Esophagus muscularis mucosa (tissue), 4 donors: Measurements from ENCODE around the gene CLEC16A. TPM values are rescaled to one million over a fixed set of nuclear protein-coding genes. Genes with fewer than 3 reads are reported as not detected.

Experiments used
- DNase-seq: peaks from one replicate; pipeline ENCODE4 v3.0.0-alpha.2; 2017; ENCODE audit errors: extremely low spot score
- H3K27ac ChIP-seq, 4 donors: fragments of 200-600 bp; sonication (generic); replicated peaks in 1 of 4; 1 replicate in 3 of 4; 2 replicates in 1 of 4; pipeline ENCODE4 v1.5.1; 2016 to 2019; ENCODE audit warnings: mild to moderate bottlenecking in 1 of 4
- H3K27me3 ChIP-seq, 4 donors: fragments of 200-600 bp; sonication (generic); one replicate each; pipeline versions ENCODE4 v1.5.1 to v1.6.0; 2016 to 2019
- H3K36me3 ChIP-seq, 4 donors: fragments of 200-600 bp; sonication (generic); one replicate each; pipeline ENCODE4 v1.5.1; 2016 to 2019
- H3K4me1 ChIP-seq, 4 donors: fragments of 200-600 bp; sonication (generic); one replicate each; pipeline ENCODE4 v1.5.1; 2016 to 2019
- H3K4me3 ChIP-seq, 4 donors: fragments of 200-600 bp; sonication (generic); 1 replicate in 2 of 4; 2 replicates in 2 of 4; pipeline ENCODE4 v1.5.1; 2016 to 2019; ENCODE audit warnings: mild to moderate bottlenecking in 4 of 4, moderate library complexity in 1 of 4
- H3K9me3 ChIP-seq, 4 donors: fragments of 200-600 bp; sonication (generic); 1 replicate in 3 of 4; 2 replicates in 1 of 4; pipeline ENCODE4 v1.5.1; 2016 to 2019
- EP300 ChIP-seq: sonication (generic); formaldehyde crosslinking; IDR thresholded peaks from one replicate; pipeline ENCODE4 v1.6.1; 2017; ENCODE audit warnings: antibody characterized with exemption
- POLR2A ChIP-seq: fragments of 450-650 bp; IDR thresholded peaks from one replicate; pipeline ENCODE4 v1.6.1; 2017; ENCODE audit warnings: antibody characterized with exemption, moderate library complexity, mild to moderate bottlenecking, low read depth
- POLR2AphosphoS5 ChIP-seq, 2 donors: sonication (generic); formaldehyde crosslinking; IDR thresholded peaks; one replicate each; pipeline ENCODE4 v1.6.1; 2017; ENCODE audit warnings: antibody characterized with exemption in 2 of 2
- WGBS: methylation state at CpG from one replicate; pipeline ENCODE4 v1.1.5; 2018; 5-methylcytosine and 5-hydroxymethylcytosine counted together
- intact Hi-C: fragments of 100-400 bp; cut with DNase I; formaldehyde crosslinking; loops from one replicate; pipeline ENCODE4 v1.15.1; 2023
- total RNA-seq, 4 donors: library from RNA; depleted of rRNA; stranded (reverse); fragments of >200 nt; gene quantifications; one replicate each; pipeline versions ENCODE4 v1.1.0 to v1.2.1, GENCODE V29; 2016
- TF ChIP-seq, protein P1 (sequence below), 3 experiments: fragments of 200-600 bp in 2 of 3; fragments of 450-650 bp in 1 of 3; sonication (generic) in 2 of 3; IDR thresholded peaks; one replicate each; pipeline ENCODE4 v1.5.1; 2017 to 2019; ENCODE audit warnings: antibody characterized with exemption in 3 of 3, mild to moderate bottlenecking in 2 of 3, moderate library complexity in 1 of 3

The CLEC16A gene
- total RNA-seq, 4 donors from 2014 or later, result 22.3 to 34.7 (median 29.2) TPM

DNA sequence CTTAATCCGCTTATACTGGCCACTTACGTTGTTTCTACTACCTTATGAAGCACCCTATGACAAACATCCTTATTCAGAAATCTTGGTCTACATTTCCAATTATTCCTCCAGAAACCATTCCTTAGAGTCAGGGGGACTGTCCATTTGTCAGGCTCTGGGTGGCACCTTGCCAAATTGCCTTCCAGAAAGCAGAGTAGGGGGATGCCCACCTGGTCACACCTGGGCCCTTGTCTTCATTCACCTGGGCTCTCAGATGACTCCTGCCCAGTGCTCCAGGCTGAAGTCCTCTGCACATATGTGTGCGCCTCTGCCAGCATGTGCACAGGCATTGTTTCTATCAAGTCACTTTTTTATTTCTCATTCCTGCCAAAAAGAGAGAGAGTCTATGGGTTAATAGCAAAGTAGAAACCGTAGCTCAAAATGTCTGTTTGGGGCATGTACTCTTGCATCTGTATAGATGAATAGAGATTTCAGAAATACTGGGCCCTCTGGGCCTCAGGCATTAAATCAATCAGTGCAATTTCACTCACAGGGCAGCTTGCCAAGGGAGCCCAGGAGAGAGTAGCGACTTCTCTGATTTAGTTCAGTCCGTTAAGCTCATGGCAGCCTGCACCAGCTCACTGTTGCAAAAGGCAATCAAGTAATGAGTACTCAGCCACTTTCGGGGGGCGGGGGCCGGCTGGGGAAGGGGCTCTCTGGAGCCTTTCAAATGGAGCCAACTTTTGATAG lies 207.0 kb downstream of the CLEC16A start:
- 82% methylated on average over 9 of the region's 9 CpGs for WGBS
- intact Hi-C loops, result no loop called here
- Histone ChIP-seq H3K9me3 (no peaks in the 10 kb centered on the region), H3K27ac (no peak overlapping the region), H3K4me3 (no peak overlapping the region), H3K36me3 (no peaks in the 10 kb centered on the region), H3K27me3 (no peaks in the 10 kb centered on the region), H3K4me1 (peaks cover 0 to 13% (median 11%) of the 10 kb centered on the region in 4 donors)
- no peak for DNase-seq
- TF ChIP-seq EP300 (no peak), POLR2AphosphoS5 (IDR thresholded peaks at IDR 0.05) (no peak), POLR2A (no peak)
- TF ChIP-seq, protein P1, sequence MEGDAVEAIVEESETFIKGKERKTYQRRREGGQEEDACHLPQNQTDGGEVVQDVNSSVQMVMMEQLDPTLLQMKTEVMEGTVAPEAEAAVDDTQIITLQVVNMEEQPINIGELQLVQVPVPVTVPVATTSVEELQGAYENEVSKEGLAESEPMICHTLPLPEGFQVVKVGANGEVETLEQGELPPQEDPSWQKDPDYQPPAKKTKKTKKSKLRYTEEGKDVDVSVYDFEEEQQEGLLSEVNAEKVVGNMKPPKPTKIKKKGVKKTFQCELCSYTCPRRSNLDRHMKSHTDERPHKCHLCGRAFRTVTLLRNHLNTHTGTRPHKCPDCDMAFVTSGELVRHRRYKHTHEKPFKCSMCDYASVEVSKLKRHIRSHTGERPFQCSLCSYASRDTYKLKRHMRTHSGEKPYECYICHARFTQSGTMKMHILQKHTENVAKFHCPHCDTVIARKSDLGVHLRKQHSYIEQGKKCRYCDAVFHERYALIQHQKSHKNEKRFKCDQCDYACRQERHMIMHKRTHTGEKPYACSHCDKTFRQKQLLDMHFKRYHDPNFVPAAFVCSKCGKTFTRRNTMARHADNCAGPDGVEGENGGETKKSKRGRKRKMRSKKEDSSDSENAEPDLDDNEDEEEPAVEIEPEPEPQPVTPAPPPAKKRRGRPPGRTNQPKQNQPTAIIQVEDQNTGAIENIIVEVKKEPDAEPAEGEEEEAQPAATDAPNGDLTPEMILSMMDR (IDR thresholded peaks at IDR 0.05), result no peak

DNA sequence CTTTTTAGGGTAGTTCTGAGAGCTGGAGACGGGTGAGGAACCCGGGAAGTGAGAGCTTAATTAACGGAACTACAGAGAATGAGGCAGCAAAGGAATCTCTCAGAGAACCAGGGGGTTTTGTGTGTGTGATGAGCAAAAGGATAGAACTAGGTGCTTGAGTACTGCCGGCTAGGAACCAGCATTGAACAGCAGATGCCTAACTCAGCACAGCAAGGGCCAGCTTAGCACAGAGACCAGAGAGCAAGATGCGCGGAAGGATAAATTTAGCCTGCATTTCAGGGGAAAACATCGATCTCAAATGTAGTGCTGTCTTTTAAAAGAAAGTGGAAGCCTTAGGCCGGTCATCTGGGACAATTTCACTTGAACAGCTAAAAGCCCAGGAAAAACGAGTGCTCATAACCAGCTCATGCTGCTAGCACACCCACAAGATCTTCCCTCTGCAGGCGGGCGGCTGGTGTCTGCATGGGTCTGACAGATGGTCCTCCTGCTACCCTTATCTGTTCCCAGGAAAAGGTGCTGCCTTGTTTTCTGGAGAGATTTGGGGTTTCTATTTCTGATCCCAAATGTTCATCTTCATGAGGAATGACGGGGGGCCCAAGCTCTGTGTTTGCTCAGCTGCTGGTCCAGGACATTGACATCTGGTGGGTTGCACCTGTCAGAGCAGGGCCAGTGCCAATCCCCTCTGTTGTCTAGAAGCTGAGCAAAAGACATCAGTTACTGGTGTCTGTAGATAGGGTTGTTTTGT lies 207.7 kb downstream of the CLEC16A start:
- Histone ChIP-seq H3K27me3 (no peaks in the 10 kb centered on the region), H3K36me3 (no peaks in the 10 kb centered on the region), H3K9me3 (no peaks in the 10 kb centered on the region), H3K27ac (no peak overlapping the region), H3K4me3 (no peak overlapping the region), H3K4me1 (peaks cover 0 to 8% (median 6%) of the 10 kb centered on the region in 4 donors)
- intact Hi-C loops, result no loop called here
- TF ChIP-seq EP300, result no peak
- no peak for TF ChIP-seq POLR2AphosphoS5 (IDR thresholded peaks at IDR 0.05)
- TF ChIP-seq, protein P1 (IDR thresholded peaks at IDR 0.05), result no peak
- TF ChIP-seq POLR2A, result no peak
- DNase-seq, result no peak
- WGBS, result 88% methylated on average over 12 of the region's 12 CpGs

DNA sequence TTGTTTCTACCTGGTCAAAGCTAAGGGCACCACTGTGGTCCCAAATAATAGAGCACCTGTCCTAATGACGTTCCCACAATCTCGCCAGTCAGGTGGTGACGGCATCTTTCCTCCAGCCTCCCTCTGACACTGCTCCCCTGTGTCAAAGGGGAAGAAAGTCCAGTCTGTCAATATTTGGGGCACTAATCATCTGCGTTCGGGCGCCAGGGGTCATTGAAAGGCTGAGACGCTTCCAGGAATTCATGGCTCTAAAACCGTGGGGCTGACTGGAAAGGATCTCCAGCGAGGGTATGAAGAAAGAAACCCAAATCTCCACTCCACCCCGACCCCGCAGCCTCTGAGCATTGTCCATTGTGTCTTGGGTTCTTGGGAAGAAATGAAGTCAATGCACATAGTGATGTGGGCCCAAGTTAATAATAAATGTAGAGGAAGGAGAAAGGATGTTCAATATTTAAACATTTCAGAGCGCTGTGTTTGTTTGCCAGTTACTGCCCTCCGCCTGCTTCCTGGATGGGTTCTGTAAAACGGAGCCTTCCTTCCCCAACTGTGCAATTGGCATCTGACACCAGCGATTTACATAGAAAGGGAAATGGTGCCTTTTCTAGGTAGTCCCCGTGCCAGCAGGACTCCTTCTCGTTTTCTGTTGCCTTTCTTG lies 208.4 kb downstream of the CLEC16A start:
- WGBS, result 82% methylated on average over 13 of the region's 17 CpGs
- H3K27me3 ChIP-seq, result no peaks in the 10 kb centered on the region
- intact Hi-C loops, result no loop called here
- no peaks in the 10 kb centered on the region for H3K36me3 ChIP-seq
- no peak for TF ChIP-seq POLR2A
- TF ChIP-seq POLR2AphosphoS5 (IDR thresholded peaks at IDR 0.05), result no peak
- TF ChIP-seq, protein P1 (IDR thresholded peaks at IDR 0.05), result no peak
- TF ChIP-seq EP300, result no peak
- H3K4me3 ChIP-seq, result no peak overlapping the region
- no peaks in the 10 kb centered on the region for H3K9me3 ChIP-seq
- H3K4me1 ChIP-seq, result peaks cover 0 to 8% (median 7%) of the 10 kb centered on the region in 4 donors
- DNase-seq, result no peak
- no peak overlapping the region for H3K27ac ChIP-seq

DNA sequence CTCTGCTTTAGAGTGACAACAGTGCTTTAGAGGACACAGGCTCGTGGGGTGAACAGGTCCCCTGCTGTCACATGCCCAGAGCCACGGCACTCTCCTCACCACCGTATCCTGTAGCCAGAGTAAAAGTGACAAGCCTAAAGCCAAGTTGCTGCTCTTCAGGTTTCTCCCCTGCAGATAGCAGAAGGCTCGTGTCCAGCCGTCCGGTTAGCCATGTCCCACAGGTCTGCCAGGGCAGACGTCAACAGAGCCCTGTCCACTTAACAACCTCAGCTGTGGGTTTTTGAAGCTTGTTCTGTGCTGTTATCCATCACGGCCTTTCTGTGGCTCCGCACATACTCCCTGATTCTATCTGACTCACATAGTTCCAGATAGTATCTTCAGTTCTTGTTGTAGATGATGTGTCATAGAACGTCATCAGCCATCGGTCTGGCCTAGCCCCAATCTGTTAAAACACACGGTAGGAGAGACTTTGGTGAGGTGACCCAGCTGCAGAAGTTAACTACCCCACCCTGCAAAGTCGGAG lies 211.0 kb downstream of the CLEC16A start:
- intact Hi-C loops, result loop anchor here (5.0 kb wide), 1 partner anchor 188 kb away; no protein-coding TSS in a partner anchor
- Histone ChIP-seq H3K4me3 (no peak overlapping the region), H3K27ac (no peak overlapping the region), H3K36me3 (no peaks in the 10 kb centered on the region), H3K9me3 (no peaks in the 10 kb centered on the region), H3K27me3 (no peaks in the 10 kb centered on the region), H3K4me1 (peaks cover 0 to 31% (median 24%) of the 10 kb centered on the region in 4 donors)
- WGBS, result 86% methylated on average over 13 of the region's 13 CpGs
- no peak for DNase-seq
- no peak for TF ChIP-seq POLR2AphosphoS5 (IDR thresholded peaks at IDR 0.05)
- TF ChIP-seq, protein P1 (IDR thresholded peaks at IDR 0.05), result no peak
